Muscle of back (tissue), 11 donors: Measurements from ENCODE around the gene FAR2. TPM values are rescaled to one million over a fixed set of nuclear protein-coding genes. Genes with fewer than 3 reads are reported as not detected.

ENCODE experiments used
- DNase-seq, 3 donors: peaks; one replicate each; pipeline versions ENCODE4 v3.0.0 to v3.0.0-alpha.2; 2013
- polyA plus RNA-seq, 10 donors: library from polyadenylated mRNA; unstranded; fragments of 120-200 nt; gene quantifications; one replicate each; pipeline ENCODE4 v1.2.1, GENCODE V29; 2013; ENCODE audit not compliant: insufficient read length in 10 of 10

The FAR2 gene
- polyA plus RNA-seq, 10 donors = 10.4 to 17.9 (median 14.6) TPM

GRCh38 chr12:29201296-29201695 is 52.2 kb downstream of the FAR2 start:
- DNase-seq = no peak

- DNase-seq = no peak
Observed at GRCh38 chr12:29201746-29202145, 52.7 kb downstream of the FAR2 start.

GRCh38 chr12:29204521-29204920 is 55.4 kb downstream of the FAR2 start:
- no peak for DNase-seq

- DNase-seq = peak in 1 of 3 donors; percentile 25
Observed at GRCh38 chr12:29207120-29207519, 58.0 kb downstream of the FAR2 start.

- peak in 1 of 3 donors; percentile 13 for DNase-seq
Observed at GRCh38 chr12:29208060-29208459, 59.0 kb downstream of the FAR2 start.

GRCh38 chr12:29208936-29209701 is 60.0 kb downstream of the FAR2 start:
- DNase-seq = no peak

- DNase-seq = peak in 1 of 3 donors; percentile 22
Observed at GRCh38 chr12:29211696-29212095, 62.6 kb downstream of the FAR2 start.

GRCh38 chr12:29212682-29213403 is 63.8 kb downstream of the FAR2 start:
- DNase-seq = peak in 1 of 3 donors; percentile 32

- no peak for DNase-seq
Observed at GRCh38 chr12:29216266-29216665, 67.2 kb downstream of the FAR2 start.

- DNase-seq = peak; percentile 38 to 65 (median 40)
Observed at GRCh38 chr12:29216797-29217575, 67.9 kb downstream of the FAR2 start.

- DNase-seq = no peak
Observed at GRCh38 chr12:29220632-29221336, 71.7 kb downstream of the FAR2 start.

- no peak for DNase-seq
Observed at GRCh38 chr12:29222200-29222599, 73.1 kb downstream of the FAR2 start.

DNA sequence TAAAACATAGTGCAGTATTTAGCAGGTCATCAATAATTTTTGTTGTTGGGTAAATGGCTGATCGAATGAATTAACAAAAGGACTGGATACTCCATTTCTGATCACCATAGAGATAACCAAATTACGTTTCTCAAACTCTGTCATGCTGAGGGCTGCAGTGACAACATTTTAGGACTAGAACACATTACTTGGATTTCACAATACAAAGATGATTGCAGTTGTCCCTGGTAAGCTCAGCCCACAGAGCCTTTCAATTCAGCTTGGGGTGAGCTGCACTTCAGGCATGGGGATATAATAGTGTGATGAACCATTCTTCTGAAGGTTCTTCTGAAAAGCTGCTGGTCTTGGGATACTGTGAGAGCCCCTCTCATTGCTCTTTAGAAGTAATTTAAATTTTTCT is 74.3 kb downstream of the FAR2 start:
- no peak for DNase-seq

GRCh38 chr12:29223956-29224543 is 75.0 kb downstream of the FAR2 start:
- no peak for DNase-seq

GRCh38 chr12:29224572-29224971 is 75.5 kb downstream of the FAR2 start:
- peak in 1 of 3 donors; percentile 38 for DNase-seq

DNA sequence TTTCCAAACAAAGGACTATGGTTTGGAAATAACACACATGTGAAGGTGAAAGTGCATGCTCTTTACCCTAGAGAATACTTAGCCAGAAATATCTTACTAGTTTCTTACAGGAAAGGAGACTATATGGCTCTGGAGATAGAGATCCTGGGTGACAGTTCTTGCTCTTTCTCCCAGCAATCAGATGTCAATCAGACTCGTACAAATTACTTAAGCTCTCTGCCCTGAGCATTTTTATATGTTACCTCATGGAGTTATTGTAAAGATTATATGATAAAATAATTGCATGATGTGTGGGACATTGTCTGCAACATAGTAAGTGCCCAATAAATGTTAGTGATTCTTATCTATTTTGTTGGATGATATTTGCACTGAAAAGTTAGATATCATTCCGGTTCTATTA is 76.8 kb downstream of the FAR2 start:
- no peak for DNase-seq

DNA sequence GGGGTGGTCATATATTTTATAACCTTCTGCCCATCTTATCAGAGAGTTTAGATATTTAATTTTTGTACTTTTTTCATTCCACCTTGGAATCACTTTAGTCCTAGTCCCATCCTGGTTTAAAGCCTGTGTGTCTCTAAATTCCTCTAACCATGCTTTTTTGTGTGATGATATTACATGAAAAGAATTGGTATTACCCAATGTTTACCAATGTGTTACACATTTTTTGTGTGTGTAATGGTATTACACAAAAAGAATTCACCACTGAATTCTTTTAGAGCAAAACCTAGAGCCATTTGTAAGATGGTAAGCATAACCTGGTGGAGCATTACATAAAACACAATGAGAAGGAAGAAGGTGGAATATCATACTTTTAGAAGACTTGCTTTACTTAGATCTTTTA is 77.5 kb downstream of the FAR2 start:
- no peak for DNase-seq

GRCh38 chr12:29228474-29229157 is 79.5 kb downstream of the FAR2 start:
- no peak for DNase-seq

GRCh38 chr12:29229158-29229505 is 80.1 kb downstream of the FAR2 start:
- no peak for DNase-seq

DNA sequence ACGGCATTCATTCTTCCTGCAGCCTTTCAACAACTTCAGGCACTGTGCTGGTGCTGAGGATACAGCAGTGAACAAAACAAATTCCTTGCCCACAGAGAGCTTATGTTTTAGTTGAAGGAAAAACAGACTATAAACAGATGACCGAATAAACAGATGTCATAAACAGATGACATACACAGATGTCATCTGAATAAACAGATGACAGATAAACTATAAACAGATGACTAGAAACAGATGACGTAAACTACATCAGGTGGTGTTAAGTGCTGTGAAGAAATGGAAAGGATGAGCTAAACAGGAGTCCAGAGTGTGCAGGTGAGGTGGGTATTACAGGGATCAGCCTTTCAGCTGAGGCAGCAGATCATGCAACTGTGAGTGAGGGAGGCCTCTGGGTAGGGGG is 80.9 kb downstream of the FAR2 start:
- no peak for DNase-seq
